Hepatocyte (in vitro differentiated cells): ENCODE measurements around the gene PLD5.
"Not testable (repeated sequence)": the region's sequence is repeated elsewhere in the genome, so short reads cannot be mapped to it uniquely, and the experiment has no call there.

Source experiments
- CTCF ChIP-seq: fragments of 200-600 bp; sonication (generic); IDR thresholded peaks from 2 replicates; pipeline ENCODE4 v1.5.1; 2016; ENCODE audit warnings: antibody characterized with exemption, mild to moderate bottlenecking; ENCODE audit not compliant: poor library complexity
- EZH2 ChIP-seq: fragments of 200-600 bp; sonication (generic); IDR thresholded peaks from 2 replicates; pipeline ENCODE4 v1.6.1; 2016; ENCODE audit warnings: antibody characterized with exemption, mild to moderate bottlenecking, borderline replicate concordance
- EZH2phosphoT487 ChIP-seq: fragments of 200-600 bp; sonication (generic); IDR thresholded peaks from one replicate; pipeline ENCODE4 v1.6.1; 2018; ENCODE audit warnings: antibody characterized with exemption, mild to moderate bottlenecking, low read depth, moderate library complexity; ENCODE audit not compliant: unreplicated experiment, severe bottlenecking

- not testable (repeated sequence) for TF ChIP-seq EZH2, CTCF, EZH2phosphoT487
Measured at GRCh38 chr1:242210316-242210715, 314.2 kb downstream of the PLD5 start.
